Ovary (tissue), 3 donors: ENCODE measurements around the gene STK32C.

Experiments
- EP300 ChIP-seq: sonication (generic); formaldehyde crosslinking; IDR thresholded peaks from one replicate; pipeline ENCODE4 v1.6.1; 2017; ENCODE audit warnings: antibody characterized with exemption
- POLR2A ChIP-seq: fragments of 450-650 bp; IDR thresholded peaks from one replicate; pipeline ENCODE4 v1.6.1; 2017; ENCODE audit warnings: antibody characterized with exemption, mild to moderate bottlenecking, moderate library complexity
- TF ChIP-seq, protein P1 (sequence below), 3 donors: fragments of 450-650 bp in 2 of 3; fragments of 200-600 bp in 1 of 3; IDR thresholded peaks; one replicate each; pipeline versions ENCODE4 v1.5.1 to v1.8.0; 2016 to 2022; ENCODE audit warnings: antibody characterized with exemption in 3 of 3, mild to moderate bottlenecking in 1 of 3
- donor health status: DM: no; HTN: no; CAD: no.

DNA sequence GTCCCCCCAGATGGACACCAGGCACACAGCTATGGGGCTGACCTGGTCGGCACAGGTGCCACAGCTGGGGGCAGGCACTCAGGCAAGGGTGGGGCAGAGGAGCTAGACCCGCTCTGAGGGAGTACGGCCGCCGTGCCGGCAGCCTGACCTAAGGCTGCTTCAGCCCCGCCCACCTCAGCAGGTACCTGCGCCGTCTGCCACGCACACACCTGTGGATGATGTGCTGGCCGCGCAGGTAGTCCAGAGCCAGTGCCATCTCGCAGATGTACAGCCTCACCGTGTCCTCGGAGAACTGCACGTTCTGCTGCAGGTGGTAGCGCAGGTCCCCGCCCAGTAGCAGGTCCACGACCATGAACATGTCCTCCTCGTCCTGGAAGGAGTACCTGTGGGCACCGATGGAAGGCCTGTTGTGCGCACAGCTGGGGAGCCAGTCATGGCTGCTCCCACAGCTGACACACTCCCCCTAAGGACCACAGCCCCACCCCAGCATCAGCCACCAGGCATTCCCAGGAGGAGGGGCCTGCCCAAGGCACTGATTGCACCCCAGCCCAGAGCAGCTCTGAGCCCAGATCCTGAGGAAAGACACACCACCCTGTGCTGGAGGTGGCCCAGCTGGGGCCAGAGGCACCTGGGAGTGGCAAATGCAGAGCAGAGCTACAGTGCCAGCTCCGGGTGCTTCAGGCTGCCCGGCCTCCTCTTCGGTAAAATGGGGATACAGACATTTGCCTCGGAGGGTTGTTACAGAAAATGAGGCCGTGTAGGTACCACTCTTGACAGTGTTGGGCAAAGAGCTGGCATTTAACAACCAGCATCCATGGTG is 81.0 kb downstream of the STK32C start:
- TF ChIP-seq, protein P1, sequence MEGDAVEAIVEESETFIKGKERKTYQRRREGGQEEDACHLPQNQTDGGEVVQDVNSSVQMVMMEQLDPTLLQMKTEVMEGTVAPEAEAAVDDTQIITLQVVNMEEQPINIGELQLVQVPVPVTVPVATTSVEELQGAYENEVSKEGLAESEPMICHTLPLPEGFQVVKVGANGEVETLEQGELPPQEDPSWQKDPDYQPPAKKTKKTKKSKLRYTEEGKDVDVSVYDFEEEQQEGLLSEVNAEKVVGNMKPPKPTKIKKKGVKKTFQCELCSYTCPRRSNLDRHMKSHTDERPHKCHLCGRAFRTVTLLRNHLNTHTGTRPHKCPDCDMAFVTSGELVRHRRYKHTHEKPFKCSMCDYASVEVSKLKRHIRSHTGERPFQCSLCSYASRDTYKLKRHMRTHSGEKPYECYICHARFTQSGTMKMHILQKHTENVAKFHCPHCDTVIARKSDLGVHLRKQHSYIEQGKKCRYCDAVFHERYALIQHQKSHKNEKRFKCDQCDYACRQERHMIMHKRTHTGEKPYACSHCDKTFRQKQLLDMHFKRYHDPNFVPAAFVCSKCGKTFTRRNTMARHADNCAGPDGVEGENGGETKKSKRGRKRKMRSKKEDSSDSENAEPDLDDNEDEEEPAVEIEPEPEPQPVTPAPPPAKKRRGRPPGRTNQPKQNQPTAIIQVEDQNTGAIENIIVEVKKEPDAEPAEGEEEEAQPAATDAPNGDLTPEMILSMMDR (IDR thresholded peaks at IDR 0.05) = no peak
- TF ChIP-seq POLR2A (no peak), EP300 (no peak)
